GM18868 (cell line): ENCODE measurements around the gene MPPED1.

ENCODE experiments used
- ATAC-seq: cut with Tn5 transposase; IDR thresholded peaks from one replicate; pipeline ENCODE4 v1.9.1; 2021; ENCODE audit warnings: mild to moderate bottlenecking, moderate library complexity; ENCODE audit not compliant: unreplicated experiment

The MPPED1 gene

GRCh38 chr22:43428521-43428920 is 16.7 kb downstream of the MPPED1 start:
- ATAC-seq = no peak

GRCh38 chr22:43429426-43429825 is 17.6 kb downstream of the MPPED1 start:
- no peak for ATAC-seq

- no peak for ATAC-seq
These were observed 20.2 kb downstream of the MPPED1 start for GRCh38 chr22:43431808-43432554.

- no peak for ATAC-seq
These were observed 21.1 kb downstream of the MPPED1 start for GRCh38 chr22:43432883-43433415.

DNA sequence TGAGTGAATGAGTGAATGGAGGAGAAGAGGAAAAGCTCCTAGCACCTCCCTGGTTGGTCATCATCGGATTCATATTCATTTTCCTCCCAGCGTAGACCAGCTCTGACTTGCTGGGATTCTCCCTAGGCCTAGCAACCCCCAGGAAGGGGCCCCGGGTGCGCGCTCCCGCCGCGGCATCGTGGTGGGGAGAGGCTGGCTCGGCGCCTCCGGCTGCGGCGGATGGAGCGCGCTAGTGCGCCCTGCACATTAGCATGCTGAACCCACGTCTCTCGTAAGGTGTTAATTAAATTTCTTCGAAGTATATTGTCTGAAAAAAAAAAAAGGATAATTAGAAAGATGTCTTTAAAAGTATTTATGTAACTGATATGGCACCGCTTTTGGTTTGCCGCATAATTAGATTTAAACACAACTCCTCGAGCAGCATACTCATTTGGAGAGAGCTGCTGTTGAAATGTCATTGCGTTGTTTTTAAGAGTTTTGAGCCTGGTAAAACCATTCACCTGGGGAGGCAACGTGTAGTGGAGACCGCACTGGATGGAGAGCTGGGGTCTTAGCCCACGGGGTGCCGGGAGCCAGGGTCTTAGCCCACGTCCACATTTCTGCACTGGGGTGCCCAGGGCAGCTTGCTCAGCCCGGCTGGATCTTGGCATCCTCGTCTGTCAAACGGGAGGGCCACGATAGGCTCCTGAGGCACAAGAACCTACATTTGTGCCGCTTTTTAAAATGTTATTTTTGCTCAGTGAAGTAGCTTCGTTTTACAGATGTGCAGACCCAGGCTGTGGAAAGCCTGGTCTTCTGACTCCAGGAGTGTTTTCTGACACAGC is 21.8 kb downstream of the MPPED1 start:
- ATAC-seq = no peak

DNA sequence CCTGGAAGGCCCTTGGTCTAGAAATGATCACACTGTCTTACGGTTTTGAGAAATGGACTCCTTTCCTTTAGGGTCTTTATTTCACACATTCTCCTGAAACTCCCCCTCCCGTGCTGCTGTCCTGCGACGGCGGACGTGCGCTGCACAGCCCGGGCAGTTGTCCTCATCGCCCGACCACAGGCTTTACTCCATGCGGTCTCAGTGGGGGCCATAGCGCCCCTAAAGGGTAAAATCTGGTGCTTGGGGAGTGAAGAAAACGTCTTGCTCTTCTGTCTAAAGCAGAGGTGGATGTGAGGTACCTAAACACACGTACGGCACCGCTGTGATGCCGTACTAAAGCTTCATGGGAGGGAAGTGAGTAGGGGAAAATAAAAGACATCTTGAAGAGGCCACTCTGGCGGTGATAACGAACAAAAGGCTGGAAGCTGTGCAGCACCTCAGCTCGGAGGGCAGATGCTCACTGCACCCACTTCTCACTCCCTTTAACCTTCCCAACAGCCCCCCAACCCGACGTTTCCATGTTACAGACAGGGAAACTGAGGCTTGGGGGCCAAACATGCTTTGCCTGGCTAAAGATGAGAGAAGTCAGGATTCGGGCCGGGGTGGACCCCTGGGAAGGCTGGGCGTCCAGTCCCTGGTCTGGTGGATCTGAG is 22.6 kb downstream of the MPPED1 start:
- no peak for ATAC-seq

DNA sequence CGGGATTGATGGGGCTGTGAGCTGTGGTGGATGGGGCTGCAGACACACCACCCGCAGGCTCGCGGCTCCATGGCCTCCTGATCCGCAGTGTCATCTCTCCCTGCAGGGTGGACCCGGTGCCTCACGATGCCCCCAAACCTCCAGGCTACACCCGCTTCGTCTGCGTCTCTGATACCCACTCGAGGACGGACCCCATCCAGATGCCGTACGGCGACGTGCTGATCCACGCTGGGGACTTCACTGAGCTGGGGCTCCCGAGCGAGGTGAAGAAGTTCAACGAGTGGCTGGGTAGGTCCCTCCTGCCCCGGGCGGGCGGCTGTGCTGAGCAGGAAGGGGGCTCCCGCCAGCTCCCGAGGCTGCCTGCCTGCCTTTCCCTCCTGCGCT is 23.1 kb downstream of the MPPED1 start:
- ATAC-seq = no peak

DNA sequence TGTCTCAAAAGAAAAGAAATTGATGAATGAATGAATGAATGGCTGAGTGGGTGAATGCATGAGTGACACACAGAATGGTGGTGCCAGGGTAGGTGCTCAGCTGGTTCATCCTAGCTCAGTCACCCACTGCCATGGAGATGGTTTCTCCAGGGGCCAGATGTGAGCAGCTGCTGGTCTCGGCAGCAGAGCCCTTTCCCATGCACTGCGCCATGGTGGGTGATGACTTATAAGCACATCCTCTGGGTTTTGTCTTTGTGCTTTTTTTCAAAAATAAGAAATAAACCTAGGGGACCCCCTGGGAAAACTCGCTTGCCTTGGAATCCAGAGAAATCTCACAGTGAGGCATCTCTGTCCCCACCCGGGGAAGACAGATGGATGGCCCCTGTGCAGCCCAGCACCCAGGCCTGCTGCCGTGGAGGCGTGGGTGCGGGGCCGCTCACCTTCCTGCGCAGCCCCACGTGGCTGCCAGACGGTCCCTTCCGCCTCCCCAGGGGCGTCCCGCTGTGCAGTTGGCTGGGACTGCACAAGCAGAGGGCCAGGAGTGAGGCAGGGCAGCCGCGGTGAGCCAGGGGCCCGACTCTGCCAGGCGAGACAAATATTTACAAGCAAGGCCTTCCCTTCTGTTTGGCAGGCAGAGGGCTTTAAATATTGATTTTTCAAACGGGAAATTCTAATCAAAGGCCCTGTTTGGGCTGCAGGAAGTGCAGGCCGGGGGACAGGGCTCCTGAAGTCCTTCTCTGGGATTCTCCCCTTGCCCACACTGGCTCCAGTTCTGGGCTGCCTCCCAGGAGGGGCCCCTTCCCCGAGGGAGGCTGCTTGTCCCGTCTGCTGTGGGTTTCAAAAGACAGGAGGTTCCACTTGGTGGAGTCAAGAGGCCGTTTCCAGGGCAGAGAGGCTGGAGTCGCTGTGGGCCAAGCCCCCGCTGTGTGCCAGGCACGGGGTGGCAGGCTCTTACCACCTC is 24.3 kb downstream of the MPPED1 start:
- no peak for ATAC-seq

GRCh38 chr22:43436868-43437267 is 25.1 kb downstream of the MPPED1 start:
- no peak for ATAC-seq

- ATAC-seq = no peak
These were observed 26.2 kb downstream of the MPPED1 start for GRCh38 chr22:43437871-43438475.

GRCh38 chr22:43438666-43439347 is 27.0 kb downstream of the MPPED1 start:
- no peak for ATAC-seq

DNA sequence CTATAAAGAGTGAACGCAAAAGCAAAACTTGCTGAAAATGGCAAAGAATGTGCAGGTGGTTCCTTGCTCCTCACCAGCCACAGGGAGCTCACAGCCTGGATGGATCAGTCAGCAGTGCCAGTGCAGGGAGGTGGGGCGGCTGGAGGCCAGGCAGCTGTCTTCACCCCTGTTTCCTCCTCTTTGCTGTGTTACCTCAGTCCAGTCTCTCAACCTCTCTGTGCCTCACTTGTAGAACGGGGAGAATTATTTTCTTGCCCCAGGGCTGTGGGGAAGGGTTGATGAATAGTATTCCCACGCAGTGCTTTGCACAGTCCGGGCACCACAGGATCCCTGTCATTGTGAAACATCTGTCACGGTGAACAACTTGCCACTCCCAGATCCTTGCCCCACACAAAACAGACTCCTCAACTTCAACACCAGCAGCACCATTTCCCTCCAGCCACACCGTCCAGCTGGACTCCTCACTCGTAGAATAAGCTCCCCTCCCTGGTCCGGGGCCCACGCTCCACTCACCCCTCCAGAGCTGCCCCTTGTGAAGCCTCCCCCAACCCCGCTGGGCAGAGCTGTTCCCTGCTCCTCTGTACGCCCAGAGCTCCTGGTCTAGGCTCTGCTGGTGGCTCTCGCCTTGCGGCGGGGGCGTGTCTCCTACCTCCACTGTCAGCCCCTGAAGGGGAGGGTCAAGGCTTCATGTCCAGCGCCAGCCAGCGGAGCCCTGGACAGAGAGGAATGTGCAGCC is 27.7 kb downstream of the MPPED1 start:
- no peak for ATAC-seq

GRCh38 chr22:43440104-43440387 is 28.2 kb downstream of the MPPED1 start:
- no peak for ATAC-seq

- ATAC-seq = no peak
These were observed 28.7 kb downstream of the MPPED1 start for GRCh38 chr22:43440556-43440955.

DNA sequence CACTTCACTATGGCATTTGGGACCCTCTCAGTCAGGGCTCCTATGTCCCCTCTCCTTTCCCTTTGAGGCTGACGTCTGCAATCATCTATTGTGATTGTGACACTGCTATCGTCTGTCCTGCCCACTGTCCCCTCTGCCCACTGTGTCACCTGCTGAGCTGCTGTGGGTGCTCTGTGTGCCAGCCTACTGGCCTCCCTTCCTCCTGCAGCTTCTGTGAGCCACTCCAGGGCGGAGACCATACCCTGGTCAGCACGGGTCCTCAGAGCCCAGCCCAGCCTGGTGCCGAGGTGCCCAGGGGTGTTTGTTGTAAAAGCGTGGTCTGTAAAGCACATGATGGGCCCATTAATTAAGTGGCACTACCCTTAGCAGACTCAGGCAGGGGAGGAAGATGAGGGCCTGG is 29.4 kb downstream of the MPPED1 start:
- no peak for ATAC-seq

GRCh38 chr22:43441751-43442150 is 29.9 kb downstream of the MPPED1 start:
- no peak for ATAC-seq

DNA sequence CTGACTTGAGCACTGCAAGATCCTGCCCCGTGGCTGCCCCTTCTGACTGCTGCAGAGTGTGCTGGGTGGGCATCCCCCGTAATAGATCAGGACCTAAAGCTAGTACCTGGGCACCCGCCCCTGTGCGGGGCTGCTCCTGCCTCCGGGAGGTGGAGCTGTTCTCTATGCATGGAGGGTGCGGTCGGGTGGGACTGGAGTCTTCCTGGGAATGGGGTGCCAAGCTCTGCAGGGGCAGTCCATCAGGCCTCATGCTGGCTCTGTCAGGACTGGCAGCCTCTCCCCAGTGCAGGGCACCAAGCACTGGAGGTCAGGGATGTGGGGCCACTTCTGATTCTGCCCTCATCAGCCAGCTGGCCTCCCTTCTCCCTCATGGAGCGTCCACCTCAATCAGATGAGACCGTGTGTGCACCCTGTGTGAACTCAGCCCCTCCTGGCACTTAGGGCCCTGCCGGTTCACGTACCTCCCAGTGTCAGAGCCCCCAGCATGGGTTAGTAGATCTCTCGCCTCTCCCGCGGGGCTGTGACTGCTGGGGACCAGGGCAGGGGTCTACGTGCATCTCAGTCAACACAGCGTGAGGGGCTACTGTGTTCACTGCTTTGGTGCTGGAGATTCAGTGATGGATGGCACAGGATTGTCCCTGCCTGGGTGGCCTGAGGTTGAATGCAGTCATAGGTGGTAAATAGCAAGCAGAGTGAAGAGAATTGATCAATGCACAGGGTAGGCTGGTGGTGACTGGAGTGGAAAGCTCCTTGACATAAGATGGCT is 30.8 kb downstream of the MPPED1 start:
- no peak for ATAC-seq

GRCh38 chr22:43443152-43443471 is 31.3 kb downstream of the MPPED1 start:
- no peak for ATAC-seq
